ENCODE results near the gene HTR2B. TPM values are rescaled to one million over a fixed set of nuclear protein-coding genes. Genes with fewer than 3 reads are reported as not detected.

Gene HTR2B
- total and polyA plus RNA-seq, 2 donors (not counting 1 experiment from before 2014, with no cell fraction given): 12.6 to 92.5 TPM

DNA sequence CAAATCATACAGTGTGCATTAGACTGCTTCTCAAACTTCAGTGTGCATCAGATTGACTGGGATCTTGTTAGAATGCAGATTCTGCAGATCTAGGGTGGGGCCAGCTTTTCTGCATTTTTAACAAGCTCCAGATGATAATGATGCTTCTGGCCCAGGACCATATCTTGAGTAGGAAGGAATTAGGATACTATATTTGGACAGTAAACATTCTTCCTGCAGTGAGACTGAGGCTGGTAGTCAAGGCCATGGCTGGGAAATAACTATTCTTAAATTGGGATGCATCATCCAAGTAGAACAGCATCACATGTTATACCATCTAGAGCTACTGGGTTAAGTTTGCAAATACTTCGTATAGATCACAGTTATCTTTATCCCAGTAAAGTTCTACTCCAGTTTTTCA, 45.2 kb upstream of the HTR2B start:
- Histone ChIP-seq H3K4me1 (ENCODE audit: control insufficient read depth, extremely low read depth, insufficient read depth, low read length) (peaks cover 5% of the 10 kb centered on the region), H3K79me2 (ENCODE audit: control insufficient read depth, insufficient read depth, low read length) (no peaks in the 10 kb centered on the region), H3K36me3 (ENCODE audit: control insufficient read depth, insufficient read depth, low read length) (peaks cover 6% of the 10 kb centered on the region), H3K9ac (ENCODE audit: insufficient read depth, low read length) (no peak overlapping the region), H3K27ac (ENCODE audit: insufficient read depth, low read length) (peak overlapping the region; percentile 50), H2AFZ (ENCODE audit: low read length) (no peak overlapping the region), H3K27me3 (ENCODE audit: control insufficient read depth, insufficient read depth, low read length) (no peaks in the 10 kb centered on the region), H3K9me3 (ENCODE audit: control insufficient read depth, insufficient read depth, low read depth, low read length) (no peaks in the 10 kb centered on the region), H3K4me3 (replicated peaks in 1 of 4; ENCODE audit: control extremely low read depth in 1 of 4, insufficient read depth in 1 of 4, low read depth in 3 of 4, low read length in 4 of 4) (no peak overlapping the region), H3K4me2 (ENCODE audit: extremely low read depth, insufficient read depth, low read length) (no peak overlapping the region), H4K20me1 (ENCODE audit: control insufficient read depth, extremely low read depth, insufficient read depth, low read length) (no peaks in the 10 kb centered on the region)
- no peak for DNase-seq (ENCODE audit: low read depth in 2 of 2)
- TF ChIP-seq, protein P1, sequence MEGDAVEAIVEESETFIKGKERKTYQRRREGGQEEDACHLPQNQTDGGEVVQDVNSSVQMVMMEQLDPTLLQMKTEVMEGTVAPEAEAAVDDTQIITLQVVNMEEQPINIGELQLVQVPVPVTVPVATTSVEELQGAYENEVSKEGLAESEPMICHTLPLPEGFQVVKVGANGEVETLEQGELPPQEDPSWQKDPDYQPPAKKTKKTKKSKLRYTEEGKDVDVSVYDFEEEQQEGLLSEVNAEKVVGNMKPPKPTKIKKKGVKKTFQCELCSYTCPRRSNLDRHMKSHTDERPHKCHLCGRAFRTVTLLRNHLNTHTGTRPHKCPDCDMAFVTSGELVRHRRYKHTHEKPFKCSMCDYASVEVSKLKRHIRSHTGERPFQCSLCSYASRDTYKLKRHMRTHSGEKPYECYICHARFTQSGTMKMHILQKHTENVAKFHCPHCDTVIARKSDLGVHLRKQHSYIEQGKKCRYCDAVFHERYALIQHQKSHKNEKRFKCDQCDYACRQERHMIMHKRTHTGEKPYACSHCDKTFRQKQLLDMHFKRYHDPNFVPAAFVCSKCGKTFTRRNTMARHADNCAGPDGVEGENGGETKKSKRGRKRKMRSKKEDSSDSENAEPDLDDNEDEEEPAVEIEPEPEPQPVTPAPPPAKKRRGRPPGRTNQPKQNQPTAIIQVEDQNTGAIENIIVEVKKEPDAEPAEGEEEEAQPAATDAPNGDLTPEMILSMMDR (conservative IDR thresholded peaks at IDR 0.05 in 1 of 2, IDR thresholded peaks at IDR 0.05 in 1 of 2; ENCODE audit: low read depth in 1 of 2, low read length in 2 of 2): no peak
- no peak for TF ChIP-seq EZH2 (IDR thresholded peaks at IDR 0.05; ENCODE audit: low read length, missing control alignments)

DNA sequence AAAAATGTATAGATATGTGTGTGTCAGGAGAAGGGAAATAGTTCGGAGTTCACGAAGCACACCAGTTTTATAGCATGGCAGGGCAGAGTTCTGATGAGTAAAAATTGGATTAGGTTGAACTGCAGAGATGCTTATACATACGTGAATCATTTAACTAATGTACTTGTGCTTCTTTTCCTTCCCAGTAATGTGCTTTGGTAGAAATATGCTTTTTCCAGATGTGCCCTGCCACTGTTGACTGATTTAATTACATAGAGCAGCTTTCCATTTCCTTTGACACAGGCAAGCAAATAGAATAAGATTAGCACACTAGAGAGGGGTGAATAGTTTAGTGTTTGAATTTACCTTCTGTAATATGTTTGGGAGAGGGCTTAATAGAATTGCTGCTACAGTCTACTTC, 44.6 kb upstream of the HTR2B start:
- no peak for DNase-seq (ENCODE audit: low read depth in 2 of 2)
- peaks cover 6% of the 10 kb centered on the region for H3K36me3 ChIP-seq (ENCODE audit: control insufficient read depth, insufficient read depth, low read length)
- H3K27ac ChIP-seq (ENCODE audit: insufficient read depth, low read length): peak overlapping the region; percentile 53

DNA sequence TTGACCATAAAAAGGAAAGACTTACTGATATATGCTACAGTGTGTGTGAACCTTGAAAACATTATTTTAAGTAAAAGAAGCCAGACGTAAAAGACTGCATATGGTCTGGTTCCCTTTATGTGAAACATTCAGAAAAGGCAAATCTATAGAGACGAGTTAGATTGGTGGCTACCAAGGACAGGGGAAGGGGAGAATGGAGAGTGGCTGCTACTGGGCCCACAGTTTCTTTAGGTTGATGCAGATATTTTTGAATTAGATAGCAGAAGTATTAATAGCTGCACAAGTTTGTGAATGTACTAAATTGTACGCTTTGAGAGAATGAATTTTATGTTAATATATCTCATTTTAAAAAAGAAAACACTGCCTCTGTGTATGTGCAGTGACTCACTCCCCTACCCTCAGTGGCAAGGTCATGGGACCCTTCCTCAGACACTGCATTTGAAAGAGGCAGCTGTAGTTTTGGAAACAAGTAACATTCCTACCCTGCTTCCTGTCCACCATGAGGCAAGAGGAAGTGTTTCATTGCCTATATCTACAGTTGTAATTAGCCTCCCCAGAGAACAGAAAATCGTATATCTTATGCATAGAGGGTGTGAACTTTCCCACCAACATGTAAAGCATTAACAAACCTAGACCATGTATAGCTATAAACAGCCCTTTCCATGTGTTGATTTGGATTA, 43.8 kb upstream of the HTR2B start:
- Histone ChIP-seq H3K9me3 (ENCODE audit: control insufficient read depth, insufficient read depth, low read depth, low read length) (no peaks in the 10 kb centered on the region), H3K27ac (ENCODE audit: insufficient read depth, low read length) (peak overlapping the region; percentile 53)

More for the DNA sequence above, 44.6 kb upstream of the HTR2B start:
- Histone ChIP-seq H3K79me2 (ENCODE audit: control insufficient read depth, insufficient read depth, low read length) (no peaks in the 10 kb centered on the region), H3K4me2 (ENCODE audit: extremely low read depth, insufficient read depth, low read length) (no peak overlapping the region), H3K27me3 (ENCODE audit: control insufficient read depth, insufficient read depth, low read length) (no peaks in the 10 kb centered on the region), H2AFZ (ENCODE audit: low read length) (no peak overlapping the region), H3K4me1 (ENCODE audit: control insufficient read depth, extremely low read depth, insufficient read depth, low read length) (peaks cover 5% of the 10 kb centered on the region), H4K20me1 (ENCODE audit: control insufficient read depth, extremely low read depth, insufficient read depth, low read length) (no peaks in the 10 kb centered on the region), H3K9me3 (ENCODE audit: control insufficient read depth, insufficient read depth, low read depth, low read length) (no peaks in the 10 kb centered on the region), H3K9ac (ENCODE audit: insufficient read depth, low read length) (no peak overlapping the region), H3K4me3 (replicated peaks in 1 of 4; ENCODE audit: control extremely low read depth in 1 of 4, insufficient read depth in 1 of 4, low read depth in 3 of 4, low read length in 4 of 4) (no peak overlapping the region)
- TF ChIP-seq EZH2 (IDR thresholded peaks at IDR 0.05; ENCODE audit: low read length, missing control alignments): no peak
- TF ChIP-seq, protein P1 (conservative IDR thresholded peaks at IDR 0.05 in 1 of 2, IDR thresholded peaks at IDR 0.05 in 1 of 2; ENCODE audit: low read depth in 1 of 2, low read length in 2 of 2): no peak

More for the DNA sequence above, 43.8 kb upstream of the HTR2B start:
- Histone ChIP-seq H4K20me1 (ENCODE audit: control insufficient read depth, extremely low read depth, insufficient read depth, low read length) (no peaks in the 10 kb centered on the region), H2AFZ (ENCODE audit: low read length) (no peak overlapping the region), H3K9ac (ENCODE audit: insufficient read depth, low read length) (no peak overlapping the region), H3K4me3 (replicated peaks in 1 of 4; ENCODE audit: control extremely low read depth in 1 of 4, insufficient read depth in 1 of 4, low read depth in 3 of 4, low read length in 4 of 4) (no peak overlapping the region), H3K79me2 (ENCODE audit: control insufficient read depth, insufficient read depth, low read length) (no peaks in the 10 kb centered on the region), H3K36me3 (ENCODE audit: control insufficient read depth, insufficient read depth, low read length) (peaks cover 6% of the 10 kb centered on the region), H3K4me1 (ENCODE audit: control insufficient read depth, extremely low read depth, insufficient read depth, low read length) (peaks cover 5% of the 10 kb centered on the region), H3K4me2 (ENCODE audit: extremely low read depth, insufficient read depth, low read length) (no peak overlapping the region), H3K27me3 (ENCODE audit: control insufficient read depth, insufficient read depth, low read length) (no peaks in the 10 kb centered on the region)
- DNase-seq (ENCODE audit: low read depth in 2 of 2): no peak
- TF ChIP-seq, protein P1 (conservative IDR thresholded peaks at IDR 0.05 in 1 of 2, IDR thresholded peaks at IDR 0.05 in 1 of 2; ENCODE audit: low read depth in 1 of 2, low read length in 2 of 2): no peak
- TF ChIP-seq EZH2 (IDR thresholded peaks at IDR 0.05; ENCODE audit: low read length, missing control alignments): no peak

Measured in fibroblast of lung (primary cell).